Thoracic aorta (tissue), 2 donors: ENCODE data around the gene KRTAP25-1. TPM values are rescaled to one million over a fixed set of nuclear protein-coding genes. Genes with fewer than 3 reads are reported as not detected.

Experiments used
- ATAC-seq: fragments of 150-250 bp; one replicate; pipeline ENCODE4 v1.8.0; 2017; ENCODE audit warnings: low read depth; ENCODE audit not compliant: insufficient number of reproducible peaks, low FRiP score
- DNase-seq: peaks from one replicate; pipeline ENCODE4 v3.0.0-alpha.2; 2020; ENCODE audit warnings: low spot score
- H3K27ac ChIP-seq, 2 donors: fragments of 200-600 bp; sonication (generic); 1 replicate in 1 of 2; 2 replicates in 1 of 2; pipeline ENCODE4 v1.5.1; 2016; ENCODE audit warnings: mild to moderate bottlenecking in 2 of 2, moderate library complexity in 2 of 2
- H3K27me3 ChIP-seq: fragments of 200-600 bp; sonication (generic); replicated peaks from 2 replicates; pipeline ENCODE4 v1.6.0; 2016; ENCODE audit warnings: mild to moderate bottlenecking; ENCODE audit not compliant: insufficient read depth
- H3K36me3 ChIP-seq: fragments of 200-600 bp; sonication (generic); one replicate; pipeline ENCODE4 v1.5.1; 2016
- H3K4me1 ChIP-seq, 2 donors: fragments of 200-600 bp; sonication (generic); 1 replicate in 1 of 2; 2 replicates in 1 of 2; pipeline versions ENCODE4 v1.5.1 to v1.6.0; 2016; ENCODE audit warnings: low read depth in 2 of 2, mild to moderate bottlenecking in 1 of 2; ENCODE audit not compliant: control insufficient read depth in 1 of 2
- H3K4me3 ChIP-seq: fragments of 200-600 bp; sonication (generic); 2 replicates; pipeline ENCODE4 v1.5.1; 2016; ENCODE audit warnings: mild to moderate bottlenecking
- H3K9me3 ChIP-seq: fragments of 200-600 bp; sonication (generic); 2 replicates; pipeline ENCODE4 v1.5.1; 2016
- CTCF ChIP-seq: fragments of 200-600 bp; sonication (generic); IDR thresholded peaks from one replicate; pipeline ENCODE4 v1.5.1; 2019; ENCODE audit warnings: antibody characterized with exemption
- total RNA-seq, 2 donors: library from RNA; depleted of rRNA; stranded (reverse); fragments of >200 nt; gene quantifications; one replicate each; pipeline versions ENCODE4 v1.1.0 to v1.2.3, GENCODE V29; 2016

Gene KRTAP25-1
- total RNA-seq, 2 donors from 2014 or later = not detected

GRCh38 chr21:30255679-30256078 lies 33.6 kb downstream of the KRTAP25-1 start:
- Histone ChIP-seq H3K27ac (no peak overlapping the region), H3K9me3 (no peaks in the 10 kb centered on the region), H3K4me3 (no peak overlapping the region), H3K36me3 (no peaks in the 10 kb centered on the region), H3K27me3 (no peaks in the 10 kb centered on the region), H3K4me1 (no peaks in the 10 kb centered on the region)
- no peak for DNase-seq
- TF ChIP-seq CTCF = no peak
- ATAC-seq = no peak

GRCh38 chr21:30251781-30252180 lies 37.5 kb downstream of the KRTAP25-1 start:
- TF ChIP-seq CTCF = no peak
- Histone ChIP-seq H3K9me3 (no peaks in the 10 kb centered on the region), H3K36me3 (no peaks in the 10 kb centered on the region), H3K4me1 (no peaks in the 10 kb centered on the region), H3K27me3 (no peaks in the 10 kb centered on the region), H3K4me3 (no peak overlapping the region), H3K27ac (no peak overlapping the region)
- DNase-seq = no peak
- ATAC-seq = no peak

- no peak for TF ChIP-seq CTCF
These were observed 39.4 kb downstream of the KRTAP25-1 start for GRCh38 chr21:30249936-30250335.

GRCh38 chr21:30248844-30249243 lies 40.5 kb downstream of the KRTAP25-1 start:
- ATAC-seq (no peak), DNase-seq (no peak)
- Histone ChIP-seq H3K27ac (no peak overlapping the region), H3K4me1 (no peaks in the 10 kb centered on the region), H3K27me3 (no peaks in the 10 kb centered on the region), H3K4me3 (no peak overlapping the region), H3K9me3 (no peaks in the 10 kb centered on the region), H3K36me3 (no peaks in the 10 kb centered on the region)
- no peak for TF ChIP-seq CTCF

More at GRCh38 chr21:30249936-30250335, 39.4 kb downstream of the KRTAP25-1 start:
- no peak overlapping the region for H3K27ac ChIP-seq
- no peaks in the 10 kb centered on the region for H3K4me1 ChIP-seq
- no peaks in the 10 kb centered on the region for H3K36me3 ChIP-seq
- H3K27me3 ChIP-seq = no peaks in the 10 kb centered on the region
- no peak for ATAC-seq
- no peak overlapping the region for H3K4me3 ChIP-seq
- H3K9me3 ChIP-seq = no peaks in the 10 kb centered on the region
- DNase-seq = no peak

GRCh38 chr21:30245061-30245460 lies 44.3 kb downstream of the KRTAP25-1 start:
- no peak for TF ChIP-seq CTCF
- H3K4me3 ChIP-seq = no peak overlapping the region
- H3K27ac ChIP-seq = no peak overlapping the region
- H3K9me3 ChIP-seq = no peaks in the 10 kb centered on the region
- DNase-seq (no peak), ATAC-seq (no peak)
- H3K27me3 ChIP-seq = no peaks in the 10 kb centered on the region
- no peaks in the 10 kb centered on the region for H3K36me3 ChIP-seq
- no peaks in the 10 kb centered on the region for H3K4me1 ChIP-seq
